Panc1 (cell line): Measurements from ENCODE around the gene USP8.

ENCODE experiments used
- POLR2AphosphoS5 ChIP-seq: IDR thresholded peaks from 2 replicates; pipeline ENCODE4 v1.6.1; 2012; ENCODE audit warnings: mild to moderate bottlenecking, low read depth, low read length, moderate library complexity
- TF ChIP-seq, protein P1 (sequence below): fragments of 450-650 bp; IDR thresholded peaks from 2 replicates; pipeline ENCODE4 v1.5.1; 2017; ENCODE audit warnings: mild to moderate bottlenecking

DNA sequence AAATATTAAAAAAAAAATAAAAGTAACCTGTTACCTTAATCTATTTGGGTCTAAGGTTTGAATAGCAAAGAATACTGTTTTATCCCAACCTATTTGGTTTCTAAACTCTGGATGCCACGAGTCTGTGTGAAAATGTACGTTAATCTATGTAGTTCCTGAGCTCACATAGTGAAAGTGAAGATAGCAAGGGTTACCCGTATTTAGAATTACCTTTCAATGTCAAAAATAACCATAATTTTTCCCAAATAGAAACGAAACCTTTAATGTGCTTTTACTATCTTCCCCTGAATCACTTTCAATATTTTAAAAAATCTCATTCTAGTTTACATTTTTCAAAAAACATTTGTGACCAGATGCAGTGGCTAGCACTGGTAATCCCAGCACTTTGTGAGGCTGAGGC lies 128.0 kb downstream of the USP8 start:
- TF ChIP-seq, protein P1, sequence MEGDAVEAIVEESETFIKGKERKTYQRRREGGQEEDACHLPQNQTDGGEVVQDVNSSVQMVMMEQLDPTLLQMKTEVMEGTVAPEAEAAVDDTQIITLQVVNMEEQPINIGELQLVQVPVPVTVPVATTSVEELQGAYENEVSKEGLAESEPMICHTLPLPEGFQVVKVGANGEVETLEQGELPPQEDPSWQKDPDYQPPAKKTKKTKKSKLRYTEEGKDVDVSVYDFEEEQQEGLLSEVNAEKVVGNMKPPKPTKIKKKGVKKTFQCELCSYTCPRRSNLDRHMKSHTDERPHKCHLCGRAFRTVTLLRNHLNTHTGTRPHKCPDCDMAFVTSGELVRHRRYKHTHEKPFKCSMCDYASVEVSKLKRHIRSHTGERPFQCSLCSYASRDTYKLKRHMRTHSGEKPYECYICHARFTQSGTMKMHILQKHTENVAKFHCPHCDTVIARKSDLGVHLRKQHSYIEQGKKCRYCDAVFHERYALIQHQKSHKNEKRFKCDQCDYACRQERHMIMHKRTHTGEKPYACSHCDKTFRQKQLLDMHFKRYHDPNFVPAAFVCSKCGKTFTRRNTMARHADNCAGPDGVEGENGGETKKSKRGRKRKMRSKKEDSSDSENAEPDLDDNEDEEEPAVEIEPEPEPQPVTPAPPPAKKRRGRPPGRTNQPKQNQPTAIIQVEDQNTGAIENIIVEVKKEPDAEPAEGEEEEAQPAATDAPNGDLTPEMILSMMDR = no peak
- TF ChIP-seq POLR2AphosphoS5 = no peak
